H1 (cell line): Measurements from ENCODE around the gene GALNTL6. TPM values are rescaled to one million over a fixed set of nuclear protein-coding genes. Genes with fewer than 3 reads are reported as not detected.

ENCODE experiments used
- BACH1 ChIP-seq: IDR thresholded peaks from 2 replicates; pipeline ENCODE4 v1.6.1; 2012; ENCODE audit warnings: low read length, improper control_type of control experiment
- BRCA1 ChIP-seq: IDR thresholded peaks from 2 replicates; pipeline ENCODE4 v1.6.1; 2012; ENCODE audit warnings: low read depth, low read length, improper control_type of control experiment
- CEBPB ChIP-seq: IDR thresholded peaks from 2 replicates; pipeline ENCODE4 v1.6.1; 2012; ENCODE audit warnings: low read depth, low read length
- CHD7 ChIP-seq: fragments of 300-600 bp; sonication (generic); IDR thresholded peaks from 2 replicates; pipeline ENCODE4 v1.7.1; 2012; ENCODE audit warnings: low read length, moderate library complexity, mild to moderate bottlenecking, inconsistent platforms; ENCODE audit not compliant: insufficient replicate concordance
- CTBP2 ChIP-seq: IDR thresholded peaks from 2 replicates; pipeline ENCODE4 v1.7.0; 2011; ENCODE audit warnings: borderline replicate concordance, mild to moderate bottlenecking, moderate library complexity, mixed read lengths, low read length; ENCODE audit not compliant: insufficient read depth, insufficient read length
- GTF2F1 ChIP-seq: IDR thresholded peaks from 2 replicates; pipeline ENCODE4 v1.6.1; 2012; ENCODE audit warnings: low read depth, low read length, improper control_type of control experiment, borderline replicate concordance
- HDAC6 ChIP-seq: IDR thresholded peaks from one replicate; pipeline ENCODE4 v1.7.1; 2012; ENCODE audit warnings: low read depth, mild to moderate bottlenecking, inconsistent platforms, low read length, moderate library complexity
- MAX ChIP-seq: IDR thresholded peaks from 2 replicates; pipeline ENCODE4 v1.6.1; 2012; ENCODE audit warnings: inconsistent platforms
- TBP ChIP-seq: IDR thresholded peaks from 2 replicates; pipeline ENCODE4 v1.6.1; 2011; ENCODE audit warnings: low read depth, low read length, improper control_type of control experiment
- TCF12 ChIP-seq: IDR thresholded peaks from 2 replicates; pipeline ENCODE4 v1.6.1; 2011; ENCODE audit warnings: low read depth, mild to moderate bottlenecking, low read length
- ZNF274 ChIP-seq: IDR thresholded peaks from 2 replicates; pipeline ENCODE4 v1.7.0; 2012; ENCODE audit warnings: low read length, borderline replicate concordance; ENCODE audit errors: extremely low read depth
- polyA plus RNA-seq, 7 experiments: library from polyadenylated mRNA; depleted of rRNA in 3 of 7; stranded (reverse) in 5 of 7; unstranded in 2 of 7; fragments of >200 nt in 5 of 7; fragments of 200-250 nt in 2 of 7; gene quantifications; 1 replicate in 5 of 7; 2 replicates in 1 of 7; 4 replicates in 1 of 7; pipeline versions ENCODE4 v1.2.1 to v1.2.3, GENCODE V29; 2011 to 2013; ENCODE audit warnings: missing spikeins in 2 of 7, mixed read lengths in 2 of 7
- total RNA-seq: library from RNA; stranded (reverse); fragmentation: NEBNext Ultra II Directional; extraction: Animal tissue kit (Norgen Biotek cat#: 25700); gene quantifications from 2 replicates; pipeline ENCODE4 v1.2.1, GENCODE V29; 2021

The GALNTL6 gene
- total and polyA plus RNA-seq, 2 of the 8 experiments (the other 6 are each of a cell fraction or from before 2014, with no cell fraction given) = 0.03 to 0.32 TPM

- peak; percentile 95 for TF ChIP-seq MAX
- 0 out of 2 replicates have a peak, but pooled peaks have one; percentile 6 for TF ChIP-seq TBP
- TF ChIP-seq CEBPB = peak; percentile 98
- peak; percentile 57 for TF ChIP-seq CTBP2
- TF ChIP-seq CHD7 = no peak
- TF ChIP-seq ZNF274 = no peak
- TF ChIP-seq TCF12 = peak; percentile 98
- TF ChIP-seq BRCA1 = no peak
- TF ChIP-seq GTF2F1 = no peak
- peak; percentile 30; the same call in 1 of the 2 replicates for TF ChIP-seq BACH1
- no peak for TF ChIP-seq HDAC6
Observed at GRCh38 chr4:173074501-173074946, 1261.3 kb downstream of the GALNTL6 start (continued).
